Measurements from ENCODE around the gene TTYH3. TPM values are rescaled to one million over a fixed set of nuclear protein-coding genes. Genes with fewer than 3 reads are reported as not detected.

Gene TTYH3
- total RNA-seq, 2 donors from 2014 or later: 145 to 152 TPM

- H3K4me1 ChIP-seq (ENCODE audit: control insufficient read depth, insufficient read depth, low read length): no peaks in the 10 kb centered on the region
- TF ChIP-seq, protein P1, sequence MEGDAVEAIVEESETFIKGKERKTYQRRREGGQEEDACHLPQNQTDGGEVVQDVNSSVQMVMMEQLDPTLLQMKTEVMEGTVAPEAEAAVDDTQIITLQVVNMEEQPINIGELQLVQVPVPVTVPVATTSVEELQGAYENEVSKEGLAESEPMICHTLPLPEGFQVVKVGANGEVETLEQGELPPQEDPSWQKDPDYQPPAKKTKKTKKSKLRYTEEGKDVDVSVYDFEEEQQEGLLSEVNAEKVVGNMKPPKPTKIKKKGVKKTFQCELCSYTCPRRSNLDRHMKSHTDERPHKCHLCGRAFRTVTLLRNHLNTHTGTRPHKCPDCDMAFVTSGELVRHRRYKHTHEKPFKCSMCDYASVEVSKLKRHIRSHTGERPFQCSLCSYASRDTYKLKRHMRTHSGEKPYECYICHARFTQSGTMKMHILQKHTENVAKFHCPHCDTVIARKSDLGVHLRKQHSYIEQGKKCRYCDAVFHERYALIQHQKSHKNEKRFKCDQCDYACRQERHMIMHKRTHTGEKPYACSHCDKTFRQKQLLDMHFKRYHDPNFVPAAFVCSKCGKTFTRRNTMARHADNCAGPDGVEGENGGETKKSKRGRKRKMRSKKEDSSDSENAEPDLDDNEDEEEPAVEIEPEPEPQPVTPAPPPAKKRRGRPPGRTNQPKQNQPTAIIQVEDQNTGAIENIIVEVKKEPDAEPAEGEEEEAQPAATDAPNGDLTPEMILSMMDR (conservative IDR thresholded peaks at IDR 0.05): no peak
- Mint-ChIP-seq H3K27ac (no peak overlapping the region), H3K36me3 (ENCODE audit: low read depth) (no peaks in the 10 kb centered on the region), H3K4me1 (no peaks in the 10 kb centered on the region), H3K9me3 (peaks cover 2% of the 10 kb centered on the region), H3K4me3 (no peak overlapping the region), H3K27me3 (ENCODE audit: insufficient read depth) (no peaks in the 10 kb centered on the region)
- H3K27ac ChIP-seq (ENCODE audit: low read depth, low read length): no peak overlapping the region
- no peak overlapping the region for H3K4me3 ChIP-seq (ENCODE audit: low read length)
- no peaks in the 10 kb centered on the region for H3K9me3 ChIP-seq (ENCODE audit: control insufficient read depth, low read length)
- DNase-seq: no peak
- WGBS, 2 experiments (ENCODE audit: insufficient coverage in 1 of 2, insufficient read length in 1 of 2): 89 to 90% methylated on average over 12 of the region's 12 CpGs
- H3K36me3 ChIP-seq (ENCODE audit: control insufficient read depth, insufficient read depth, low read length): no peaks in the 10 kb centered on the region
- no peak overlapping the region for H3K9ac ChIP-seq (ENCODE audit: extremely low read depth, low read length, poor library complexity, severe bottlenecking)
- H3K27me3 ChIP-seq (ENCODE audit: control insufficient read depth, insufficient read depth, low read length, poor library complexity, severe bottlenecking): no peaks in the 10 kb centered on the region
Measured at GRCh38 chr7:2628130-2628482, 3.7 kb upstream of the TTYH3 start.

DNA sequence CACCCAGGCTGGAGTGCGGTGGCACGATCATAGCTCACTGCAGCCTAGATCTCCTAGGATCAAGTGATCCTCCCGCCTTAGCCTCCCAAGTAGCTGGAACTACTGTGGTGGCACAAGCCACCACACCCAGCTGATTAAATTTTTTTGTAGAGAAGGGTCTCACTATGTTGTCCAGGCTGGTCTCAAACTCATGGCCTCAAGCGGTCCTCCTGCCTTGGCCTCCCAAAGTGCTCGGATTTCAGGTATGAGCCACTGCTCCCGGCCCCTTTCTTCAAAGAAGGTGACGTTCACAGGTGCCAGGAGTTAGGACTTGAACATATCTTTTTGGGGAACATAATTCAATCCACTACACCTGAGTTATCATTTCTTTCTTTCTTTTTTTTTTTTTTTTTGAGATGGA lies 2.9 kb upstream of the TTYH3 start:
- Mint-ChIP-seq H3K27ac (no peak overlapping the region), H3K27me3 (ENCODE audit: insufficient read depth) (no peaks in the 10 kb centered on the region), H3K36me3 (ENCODE audit: low read depth) (no peaks in the 10 kb centered on the region), H3K4me1 (peaks cover 6% of the 10 kb centered on the region), H3K4me3 (no peak overlapping the region), H3K9me3 (peaks cover 2% of the 10 kb centered on the region)
- no peaks in the 10 kb centered on the region for H3K4me1 ChIP-seq (ENCODE audit: control insufficient read depth, insufficient read depth, low read length)
- H3K27me3 ChIP-seq (ENCODE audit: control insufficient read depth, insufficient read depth, low read length, poor library complexity, severe bottlenecking): no peaks in the 10 kb centered on the region
- no peaks in the 10 kb centered on the region for H3K9me3 ChIP-seq (ENCODE audit: control insufficient read depth, low read length)
- TF ChIP-seq, protein P1 (conservative IDR thresholded peaks at IDR 0.05): no peak
- H3K9ac ChIP-seq (ENCODE audit: extremely low read depth, low read length, poor library complexity, severe bottlenecking): no peak overlapping the region
- no peak for DNase-seq
- WGBS, 2 experiments (ENCODE audit: insufficient coverage in 1 of 2, insufficient read length in 1 of 2): 92 to 93% methylated on average over 6 to 7 of the region's 7 CpGs
- H3K27ac ChIP-seq (ENCODE audit: low read depth, low read length): no peak overlapping the region
- H3K36me3 ChIP-seq (ENCODE audit: control insufficient read depth, insufficient read depth, low read length): no peaks in the 10 kb centered on the region
- H3K4me3 ChIP-seq (ENCODE audit: low read length): no peak overlapping the region

- Mint-ChIP-seq H3K27me3 (ENCODE audit: insufficient read depth) (no peaks in the 10 kb centered on the region), H3K36me3 (ENCODE audit: low read depth) (peaks cover 2% of the 10 kb centered on the region), H3K4me1 (peaks cover 9% of the 10 kb centered on the region), H3K4me3 (no peak overlapping the region), H3K9me3 (peaks cover 2% of the 10 kb centered on the region), H3K27ac (no peak overlapping the region)
- H3K4me1 ChIP-seq (ENCODE audit: control insufficient read depth, insufficient read depth, low read length): peaks cover 3% of the 10 kb centered on the region
- no peak overlapping the region for H3K27ac ChIP-seq (ENCODE audit: low read depth, low read length)
- H3K36me3 ChIP-seq (ENCODE audit: control insufficient read depth, insufficient read depth, low read length): peaks cover 5% of the 10 kb centered on the region
- WGBS, 2 experiments (ENCODE audit: insufficient coverage in 1 of 2, insufficient read length in 1 of 2): 88 to 90% methylated on average over 18 to 21 of the region's 21 CpGs
- no peak overlapping the region for H3K9ac ChIP-seq (ENCODE audit: extremely low read depth, low read length, poor library complexity, severe bottlenecking)
- no peak overlapping the region for H3K4me3 ChIP-seq (ENCODE audit: low read length)
- no peaks in the 10 kb centered on the region for H3K9me3 ChIP-seq (ENCODE audit: control insufficient read depth, low read length)
- H3K27me3 ChIP-seq (ENCODE audit: control insufficient read depth, insufficient read depth, low read length, poor library complexity, severe bottlenecking): no peaks in the 10 kb centered on the region
- TF ChIP-seq, protein P1 (conservative IDR thresholded peaks at IDR 0.05): no peak
- DNase-seq: no peak
Measured at GRCh38 chr7:2629746-2630681, 1.8 kb upstream of the TTYH3 start.

Data from endodermal cell (in vitro differentiated cells).